GM18508 (cell line): ENCODE data around the gene CTIF.

Experiments
- ATAC-seq: cut with Tn5 transposase; IDR thresholded peaks from one replicate; pipeline ENCODE4 v1.9.1; 2021; ENCODE audit warnings: moderate number of reproducible peaks; ENCODE audit not compliant: insufficient read depth, unreplicated experiment

CTIF gene

DNA sequence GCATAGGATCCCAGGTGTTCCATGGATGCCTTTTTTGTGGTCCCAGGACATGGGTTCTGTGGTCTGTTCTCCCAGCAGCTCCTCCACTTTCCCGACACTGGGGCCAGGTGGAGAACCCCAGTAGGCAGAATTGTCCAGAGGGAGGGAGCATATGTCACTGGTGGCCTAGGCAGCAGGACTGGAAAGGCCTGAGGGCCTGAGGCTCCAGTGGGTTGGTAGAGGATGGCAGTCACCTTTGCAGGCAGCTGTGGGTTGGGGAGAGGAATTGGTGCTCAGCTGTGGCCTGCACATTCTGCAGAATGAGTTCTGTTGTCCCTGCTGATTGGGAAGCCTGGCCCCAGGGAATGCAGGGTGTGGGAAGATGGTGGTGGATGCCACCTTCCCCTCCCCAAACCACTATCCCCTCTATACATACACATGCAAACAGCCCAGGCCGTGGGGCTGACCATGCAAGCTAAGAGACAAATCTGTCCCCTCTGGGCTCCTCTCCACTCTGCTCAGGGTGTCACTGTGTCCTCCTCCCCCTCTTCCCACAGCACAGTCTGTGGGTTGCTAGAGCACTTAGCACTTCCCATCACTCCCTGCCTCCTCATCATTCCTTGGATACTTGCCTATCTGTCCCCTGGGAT is 11.4 kb downstream of the CTIF start:
- ATAC-seq: no peak

- ATAC-seq: no peak
Observed at GRCh38 chr18:48551100-48551499, 12.3 kb downstream of the CTIF start.

DNA sequence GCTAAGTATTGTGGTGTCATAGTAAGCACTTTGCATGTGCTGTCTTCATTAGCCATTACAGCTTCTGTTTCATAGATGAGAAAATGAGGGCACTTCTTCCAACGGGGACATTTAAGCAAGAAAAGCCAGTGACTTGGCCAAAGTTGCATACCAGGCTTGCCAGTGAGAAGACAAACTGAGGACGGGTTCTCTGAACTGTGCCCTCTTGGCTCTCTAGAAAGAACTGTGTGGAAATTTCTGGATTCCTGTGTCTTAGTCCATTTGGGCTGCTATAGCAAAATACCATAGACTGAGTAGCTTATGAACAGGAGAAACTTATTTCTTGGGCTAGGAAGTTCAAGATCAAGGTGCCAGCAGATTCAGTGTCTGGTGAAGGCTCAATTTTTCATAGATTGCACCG is 13.3 kb downstream of the CTIF start:
- ATAC-seq: no peak

DNA sequence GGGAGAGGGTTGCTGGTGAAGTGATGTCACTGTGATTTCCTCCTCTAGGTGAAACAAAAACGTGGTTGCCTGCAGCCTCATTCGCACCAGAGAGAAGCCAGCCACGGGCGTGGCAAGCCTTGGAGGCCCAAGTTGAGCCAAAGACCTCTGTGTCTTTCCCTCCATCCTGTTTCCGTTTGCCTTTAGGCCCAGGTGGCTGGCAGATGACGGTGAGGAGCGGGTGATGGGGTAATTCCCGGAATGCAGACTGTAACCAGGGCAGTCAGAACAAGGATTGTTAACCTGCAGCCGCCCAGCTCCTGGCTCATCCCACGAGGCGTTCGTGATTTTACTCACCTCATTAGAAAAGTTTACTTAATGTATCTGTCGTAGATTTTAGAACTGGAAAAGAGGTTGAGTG is 14.4 kb downstream of the CTIF start:
- ATAC-seq: no peak

- no peak for ATAC-seq
Observed at GRCh38 chr18:48554610-48555400, 16.0 kb downstream of the CTIF start.

DNA sequence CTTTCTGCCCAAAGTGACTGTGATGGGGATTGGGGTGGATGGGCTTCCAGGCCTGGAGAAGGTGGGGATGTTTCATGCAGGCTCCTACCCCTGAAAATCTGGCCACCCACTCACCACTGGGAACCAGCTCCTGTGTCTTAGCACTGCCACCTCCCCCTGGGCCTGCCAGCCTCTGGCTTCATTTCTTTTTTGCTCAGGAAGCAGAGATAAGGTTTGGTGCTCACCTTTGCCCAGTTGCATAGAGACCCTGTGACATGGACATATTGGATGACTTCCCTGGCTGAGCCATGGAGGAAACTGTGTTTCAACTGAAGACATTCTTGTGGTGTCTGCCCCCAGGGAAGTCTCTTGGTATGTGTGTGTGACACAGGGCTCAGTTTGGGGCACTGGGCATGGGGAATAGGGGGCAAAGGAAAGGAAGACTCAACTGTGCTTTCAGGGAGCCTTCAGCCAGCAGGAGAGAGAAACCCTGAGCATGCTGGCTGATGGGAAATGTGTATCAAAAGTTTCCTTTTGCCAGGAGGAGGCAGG is 16.7 kb downstream of the CTIF start:
- ATAC-seq: no peak

- ATAC-seq: no peak
Observed at GRCh38 chr18:48557640-48558174, 18.9 kb downstream of the CTIF start.

GRCh38 chr18:48558248-48558647 is 19.4 kb downstream of the CTIF start:
- ATAC-seq: no peak

DNA sequence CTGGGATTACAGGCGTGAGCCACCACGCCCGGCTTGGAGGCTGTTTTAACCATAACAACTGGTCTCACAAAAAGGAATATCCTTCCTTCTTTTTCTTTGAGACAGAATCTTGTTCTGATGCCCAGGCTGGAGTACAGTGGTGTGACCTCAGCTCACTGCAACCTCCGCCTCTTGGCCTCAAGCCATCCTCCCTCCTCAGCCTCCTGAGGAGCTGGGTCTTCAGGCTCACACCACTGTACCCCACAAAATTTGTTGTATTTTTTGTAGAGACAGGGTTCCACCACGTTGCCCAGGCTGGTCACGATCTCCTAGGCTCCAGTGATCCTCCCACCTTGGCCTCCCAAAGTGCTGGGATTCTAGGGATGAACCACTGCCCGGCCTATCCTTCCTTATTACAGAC is 21.7 kb downstream of the CTIF start:
- no peak for ATAC-seq

GRCh38 chr18:48562075-48562474 is 23.2 kb downstream of the CTIF start:
- ATAC-seq: no peak

DNA sequence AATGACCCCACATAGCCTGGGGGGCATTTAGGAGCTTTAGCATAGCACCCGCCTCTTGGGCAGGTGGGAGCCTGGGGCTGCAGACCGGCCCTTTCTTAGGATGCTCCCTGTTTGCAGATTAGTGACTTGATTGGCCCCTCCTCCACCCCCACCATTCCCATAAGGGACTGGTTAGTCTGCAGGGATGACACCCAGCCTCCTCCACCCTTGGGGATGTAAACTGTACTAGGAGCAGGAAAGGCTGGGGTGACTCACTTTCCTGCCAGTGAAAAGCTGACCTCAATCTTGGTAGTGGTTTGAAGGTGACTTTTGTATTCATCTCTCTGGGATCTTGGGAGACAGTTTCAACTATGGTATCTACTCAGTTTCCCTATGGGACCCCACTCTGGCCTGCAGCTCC is 24.2 kb downstream of the CTIF start:
- no peak for ATAC-seq

- no peak for ATAC-seq
Observed at GRCh38 chr18:48564139-48564538, 25.3 kb downstream of the CTIF start.

DNA sequence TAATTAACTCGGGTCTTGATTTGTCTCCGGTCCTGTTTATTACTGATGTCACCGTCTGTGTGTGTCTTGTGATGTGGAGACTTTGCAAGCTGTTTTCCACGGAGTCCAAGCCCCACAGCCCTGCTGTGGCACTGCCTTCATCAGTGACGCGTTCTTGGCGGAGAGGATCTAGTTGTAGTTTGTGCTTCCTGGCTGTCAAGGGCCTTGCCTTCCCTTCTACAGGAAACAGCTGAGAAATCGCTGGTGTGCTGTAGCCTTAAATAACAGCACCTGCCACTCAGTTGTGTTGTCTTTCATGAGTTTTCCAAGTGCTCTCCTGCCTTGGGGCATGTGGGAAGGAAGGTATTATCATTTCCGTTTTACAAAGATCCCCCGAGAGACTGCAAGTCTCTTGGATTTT is 26.3 kb downstream of the CTIF start:
- no peak for ATAC-seq

- ATAC-seq: no peak
Observed at GRCh38 chr18:48566589-48566988, 27.8 kb downstream of the CTIF start.

- no peak for ATAC-seq
Observed at GRCh38 chr18:48567388-48567787, 28.6 kb downstream of the CTIF start.

DNA sequence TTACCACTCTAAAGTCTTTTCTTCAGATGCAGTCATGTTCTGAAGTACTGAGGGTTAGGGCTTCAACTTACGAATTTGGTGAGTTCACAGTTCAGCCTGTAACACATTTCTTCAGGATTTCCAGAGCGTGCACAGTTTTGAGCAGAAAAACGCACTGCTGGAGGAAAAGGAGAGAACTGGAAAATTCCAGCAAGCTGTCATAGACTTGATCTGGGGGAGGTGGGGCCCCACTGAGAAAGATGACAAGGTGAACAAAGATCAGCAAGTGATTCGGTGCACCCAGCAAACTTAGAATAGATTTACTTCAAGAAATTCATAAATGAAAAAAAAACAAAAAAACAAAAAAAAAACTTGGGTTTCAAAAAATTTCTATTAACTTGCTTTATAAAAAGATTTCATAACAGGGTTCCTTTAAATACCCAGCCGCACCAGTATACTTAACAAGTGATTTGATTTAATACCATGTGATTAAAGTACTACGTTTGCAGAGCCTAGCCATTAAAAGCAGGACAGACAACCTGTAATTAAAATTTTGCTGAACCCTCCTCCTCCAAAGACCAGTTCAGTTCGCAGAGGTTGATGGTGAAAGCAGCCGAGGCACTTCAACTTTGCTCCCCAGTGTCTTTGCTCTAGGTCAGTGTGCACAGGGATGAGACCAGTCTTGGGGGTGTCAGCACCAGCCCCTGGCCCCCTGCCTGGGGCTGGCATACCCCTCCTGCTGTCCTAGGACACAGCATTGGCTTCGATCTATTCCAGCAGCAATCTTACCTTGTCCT is 30.5 kb downstream of the CTIF start:
- ATAC-seq: no peak

GRCh38 chr18:48569915-48570264 is 31.1 kb downstream of the CTIF start:
- ATAC-seq: no peak

- no peak for ATAC-seq
Observed at GRCh38 chr18:48570313-48570712, 31.5 kb downstream of the CTIF start.

DNA sequence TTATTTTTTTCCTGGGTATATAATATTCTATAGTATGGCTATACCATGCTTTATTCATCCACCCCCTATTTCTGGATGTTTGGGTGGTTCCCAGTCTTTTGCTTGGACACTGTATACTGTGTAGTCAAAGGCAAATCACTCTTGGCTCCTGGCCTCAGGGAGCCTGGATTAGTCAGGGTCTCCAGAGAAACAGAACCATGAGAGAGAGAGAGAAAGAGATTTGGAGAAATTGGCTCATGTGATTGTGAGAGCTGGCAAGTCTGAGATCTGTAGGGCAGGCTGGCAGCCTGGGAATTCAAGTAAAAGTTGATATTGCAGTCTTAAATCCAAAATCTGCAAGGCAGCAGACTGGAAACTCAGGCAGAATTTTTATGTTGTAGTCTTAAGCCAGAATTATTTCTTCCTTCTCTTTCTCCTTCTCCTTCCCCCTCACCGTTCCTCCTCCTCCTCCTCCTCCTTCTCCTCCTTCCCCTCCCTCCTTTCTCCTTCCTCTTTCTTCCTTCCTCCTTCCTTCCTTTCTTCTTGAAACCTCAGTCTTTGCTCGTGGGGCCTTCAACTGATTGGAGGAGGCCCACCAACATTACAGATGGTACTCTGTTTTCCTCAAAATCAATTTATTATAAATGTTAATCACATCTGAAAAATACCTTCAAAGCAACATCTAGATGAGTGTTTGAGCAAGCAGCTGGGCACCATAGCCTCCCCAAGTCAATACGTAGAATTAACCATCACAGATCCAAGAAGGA is 33.0 kb downstream of the CTIF start:
- ATAC-seq: no peak

DNA sequence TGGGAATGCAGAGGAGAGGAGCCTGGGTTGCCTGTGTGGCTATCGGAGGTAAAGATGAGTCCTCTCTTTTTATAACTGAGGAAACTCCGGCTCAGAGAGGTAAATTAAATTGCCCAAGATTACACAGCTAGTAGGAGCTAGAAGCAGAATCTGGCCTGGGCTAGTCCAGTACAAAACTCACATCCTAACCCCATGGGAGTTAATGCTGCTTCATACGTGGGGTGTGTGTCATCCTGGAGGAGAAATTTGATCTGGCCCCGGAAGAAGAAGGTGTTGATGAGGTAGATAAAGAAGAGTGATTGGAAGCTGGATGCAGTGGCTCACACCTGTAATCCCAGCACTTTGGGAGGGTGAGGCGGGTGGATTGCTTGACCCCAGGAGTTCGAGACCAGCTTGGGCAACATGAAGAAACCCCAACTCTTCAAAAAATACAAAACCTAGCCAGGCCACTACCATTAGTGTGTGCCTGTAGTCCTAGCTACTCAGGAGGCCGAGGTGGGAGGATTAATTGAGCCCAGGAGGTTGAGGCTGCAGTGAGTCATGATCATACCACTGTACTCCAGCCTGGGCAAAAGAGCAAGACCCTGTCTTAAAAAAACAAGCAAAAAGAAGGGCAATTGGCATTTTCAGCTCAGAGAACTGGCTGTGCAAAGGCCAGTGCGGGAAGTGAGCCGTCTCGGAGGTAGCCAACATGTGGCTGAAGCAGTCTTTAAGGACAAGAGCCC is 33.7 kb downstream of the CTIF start:
- no peak for ATAC-seq
